HepG2 (cell line): ENCODE results near the gene GPN2. TPM values are rescaled to one million over a fixed set of nuclear protein-coding genes. Genes with fewer than 3 reads are reported as not detected.

Experiments used
- CBFB ChIP-seq: sonication (generic); formaldehyde crosslinking; IDR thresholded peaks from 2 replicates; pipeline ENCODE4 v1.4.0; 2020; ENCODE audit warnings: missing genetic modification reagents
- JUN ChIP-seq: sonication (generic); formaldehyde crosslinking; IDR thresholded peaks from 2 replicates; pipeline ENCODE4 v1.4.0; 2020; ENCODE audit warnings: mild to moderate bottlenecking, missing genetic modification reagents
- NR3C1 ChIP-seq: sonication (generic); formaldehyde crosslinking; IDR thresholded peaks from 2 replicates; pipeline ENCODE4 v1.4.0; 2020; ENCODE audit warnings: missing genetic modification reagents
- RARA ChIP-seq: IDR thresholded peaks from 2 replicates; pipeline ENCODE4 v1.6.1; 2016; ENCODE audit warnings: missing genetic modification reagents, missing compliant biosample characterization
- RFXAP ChIP-seq: sonication (generic); formaldehyde crosslinking; IDR thresholded peaks from 2 replicates; pipeline ENCODE4 v1.4.0; 2020; ENCODE audit warnings: missing genetic modification reagents, borderline replicate concordance
- SALL2 ChIP-seq: sonication (generic); formaldehyde crosslinking; IDR thresholded peaks from 2 replicates; pipeline ENCODE4 v1.8.1; 2023; ENCODE audit warnings: mild to moderate bottlenecking, missing genetic modification reagents, inconsistent platforms
- SRSF4 ChIP-seq: fragments of 200-400 bp; formaldehyde crosslinking; IDR thresholded peaks from one replicate; pipeline ENCODE4 v1.6.1; 2018; ENCODE audit warnings: mild to moderate bottlenecking, low read depth, low read length, moderate library complexity; ENCODE audit not compliant: poor library complexity, severe bottlenecking
- SSRP1 ChIP-seq: IDR thresholded peaks from 2 replicates; pipeline ENCODE4 v1.6.1; 2016; ENCODE audit warnings: control low read depth
- TEF ChIP-seq: sonication (generic); formaldehyde crosslinking; IDR thresholded peaks from 2 replicates; pipeline ENCODE4 v1.5.0; 2020; ENCODE audit warnings: missing genetic modification reagents
- TGIF2 ChIP-seq: IDR thresholded peaks from 2 replicates; pipeline ENCODE4 v1.6.1; 2016; ENCODE audit warnings: control low read depth, missing compliant biosample characterization
- ZMYM4 ChIP-seq: sonication (generic); formaldehyde crosslinking; IDR thresholded peaks from 2 replicates; pipeline ENCODE4 v1.8.1; 2023; ENCODE audit warnings: mild to moderate bottlenecking, missing genetic modification reagents
- ZNF607 ChIP-seq: sonication (generic); formaldehyde crosslinking; IDR thresholded peaks from 2 replicates; pipeline ENCODE4 v1.5.1; 2020; ENCODE audit warnings: missing genetic modification reagents, mild to moderate bottlenecking, borderline replicate concordance
- ZNF724P ChIP-seq: sonication (generic); formaldehyde crosslinking; IDR thresholded peaks from 2 replicates; pipeline ENCODE4 v1.8.0; 2022; ENCODE audit warnings: missing genetic modification reagents, borderline replicate concordance
- ZNF773 ChIP-seq: sonication (generic); formaldehyde crosslinking; IDR thresholded peaks from 2 replicates; pipeline ENCODE4 v1.4.0; 2020; ENCODE audit warnings: missing genetic modification reagents, borderline replicate concordance
- ZSCAN12 ChIP-seq: sonication (generic); formaldehyde crosslinking; IDR thresholded peaks from 2 replicates; pipeline ENCODE4 v1.9.0; 2021; ENCODE audit warnings: mild to moderate bottlenecking, missing genetic modification reagents
- ZSCAN9 ChIP-seq: IDR thresholded peaks from 2 replicates; pipeline ENCODE4 v1.6.1; 2016; ENCODE audit warnings: borderline replicate concordance
- polyA plus RNA-seq, 8 experiments: library from polyadenylated mRNA; depleted of rRNA in 3 of 8; stranded (reverse) in 7 of 8; unstranded in 1 of 8; fragments of >200 nt; fragmentation: Illumina TruSeq in 4 of 8; extraction: Trizol in 4 of 8; gene quantifications; 2 replicates each; pipeline versions ENCODE4 v1.2.1 to v1.2.3, GENCODE V29; 2011 to 2016; ENCODE audit warnings: low read depth in 4 of 8, missing spikeins in 1 of 8, mixed read lengths in 1 of 8; ENCODE audit not compliant: insufficient read depth in 1 of 8
- total RNA-seq, 5 experiments: library from RNA; depleted of rRNA; stranded (reverse); fragments of >200 nt; fragmentation: Illumina TruSeq; extraction: Trizol; gene quantifications; 2 replicates each; pipeline ENCODE4 v1.2.3, GENCODE V29; 2016; ENCODE audit warnings: low read depth in 1 of 5
- TF ChIP-seq, protein P1 (sequence below), 2 experiments: fragments of 450-650 bp in 1 of 2; sonication (generic) in 1 of 2; formaldehyde crosslinking; IDR thresholded peaks; 2 replicates each; pipeline versions ENCODE4 v1.5.0 to v1.8.0; 2020 to 2022; ENCODE audit warnings: mild to moderate bottlenecking in 1 of 2, missing genetic modification reagents in 1 of 2
- TF ChIP-seq, protein P2 (sequence below): IDR thresholded peaks from 2 replicates; pipeline ENCODE4 v1.6.1; 2016; ENCODE audit warnings: low read depth, borderline replicate concordance
- TF ChIP-seq, protein P3 (sequence below): IDR thresholded peaks from 2 replicates; pipeline ENCODE4 v1.6.1; 2016; ENCODE audit warnings: low read depth, control low read depth
- TF ChIP-seq, protein P4 (sequence below): sonication (generic); formaldehyde crosslinking; IDR thresholded peaks from 2 replicates; pipeline ENCODE4 v1.4.0; 2020; ENCODE audit warnings: missing genetic modification reagents

GPN2 gene
- total and polyA plus RNA-seq, 2 of the 13 experiments (the other 11 are each of a cell fraction or from before 2014, with no cell fraction given), result 19.3 to 38.9 TPM

DNA sequence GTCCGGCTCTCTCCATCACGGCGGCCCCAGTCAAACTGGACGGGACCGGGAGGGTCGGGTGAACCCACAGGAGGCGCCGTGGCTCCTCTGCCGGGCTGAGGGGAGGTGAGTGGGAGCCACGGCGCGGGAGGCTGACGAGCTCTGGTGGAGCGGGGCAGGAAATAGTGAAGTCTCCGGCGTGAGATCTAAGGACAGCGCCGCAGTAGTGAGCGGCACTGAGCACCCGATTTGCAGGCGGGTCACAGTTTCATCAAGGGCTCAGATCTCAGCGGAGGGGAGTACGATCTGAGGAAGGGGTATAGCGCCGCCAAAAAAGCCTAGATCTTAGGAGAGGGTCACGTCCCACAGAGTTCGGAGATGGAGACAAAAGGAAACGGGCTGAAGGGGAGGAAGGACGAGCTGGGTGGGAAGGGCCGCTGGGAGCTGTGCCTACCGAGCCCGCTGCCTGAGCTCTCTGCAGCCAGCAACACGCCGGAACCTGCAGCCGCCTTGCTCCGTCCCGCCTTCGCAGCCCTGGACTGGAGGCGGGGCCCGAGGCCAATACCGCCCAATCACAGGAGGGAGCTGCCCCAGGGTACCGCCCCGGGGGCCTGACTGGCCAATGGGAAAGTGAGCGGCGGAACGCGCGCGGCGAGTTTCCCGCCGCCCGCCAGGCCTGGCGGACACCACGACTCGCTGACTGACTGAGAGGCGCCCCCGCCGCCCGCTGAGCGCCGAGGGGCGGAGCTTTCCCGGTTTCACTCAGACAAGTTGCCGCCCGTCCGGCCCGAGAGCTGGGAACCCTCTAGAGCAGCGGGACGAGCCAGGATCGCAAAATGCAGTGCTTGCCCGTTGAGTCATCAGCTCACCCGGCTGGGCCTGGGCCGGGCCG, 25.2 kb downstream of the GPN2 start (continued):
- TF ChIP-seq ZSCAN12 (CRISPR knock-in tag) (no peak), ZMYM4 (CRISPR knock-in tag) (peak; percentile 52), RFXAP (CRISPR knock-in tag) (peak; percentile 87), TGIF2 (CRISPR knock-in tag) (no peak), JUN (0 out of 2 replicates have a peak, but pooled peaks have one; percentile 32), SALL2 (peak; percentile 72; the same call in 1 of the 2 replicates), TEF (CRISPR knock-in tag) (no peak), CBFB (peak; percentile 45; the same call in 1 of the 2 replicates), RARA (0 out of 2 replicates have a peak, but pooled peaks have one; percentile 3), ZNF724P (CRISPR knock-in tag) (peak; percentile 90; the same call in 1 of the 2 replicates), SSRP1 (CRISPR knock-in tag) (no peak), SRSF4 (no peak), ZNF607 (CRISPR knock-in tag) (peak; percentile 40; the same call in 1 of the 2 replicates), NR3C1 (no peak), ZSCAN9 (CRISPR knock-in tag) (peak; percentile 43; the same call in 1 of the 2 replicates), ZNF773 (CRISPR knock-in tag) (no peak; the same call in 1 of the 2 replicates)
- TF ChIP-seq, protein P1, sequence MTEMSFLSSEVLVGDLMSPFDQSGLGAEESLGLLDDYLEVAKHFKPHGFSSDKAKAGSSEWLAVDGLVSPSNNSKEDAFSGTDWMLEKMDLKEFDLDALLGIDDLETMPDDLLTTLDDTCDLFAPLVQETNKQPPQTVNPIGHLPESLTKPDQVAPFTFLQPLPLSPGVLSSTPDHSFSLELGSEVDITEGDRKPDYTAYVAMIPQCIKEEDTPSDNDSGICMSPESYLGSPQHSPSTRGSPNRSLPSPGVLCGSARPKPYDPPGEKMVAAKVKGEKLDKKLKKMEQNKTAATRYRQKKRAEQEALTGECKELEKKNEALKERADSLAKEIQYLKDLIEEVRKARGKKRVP (CRISPR knock-in tag; IDR thresholded peaks at IDR 0.05), result 0 out of 4 replicates have a peak, but pooled peaks of 1 of the 2 experiments have one; percentile 27
- TF ChIP-seq, protein P2, sequence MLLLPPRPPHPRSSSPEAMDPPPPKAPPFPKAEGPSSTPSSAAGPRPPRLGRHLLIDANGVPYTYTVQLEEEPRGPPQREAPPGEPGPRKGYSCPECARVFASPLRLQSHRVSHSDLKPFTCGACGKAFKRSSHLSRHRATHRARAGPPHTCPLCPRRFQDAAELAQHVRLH (CRISPR knock-in tag), result peak; percentile 28; the same call in 1 of the 2 replicates
- TF ChIP-seq, protein P3, sequence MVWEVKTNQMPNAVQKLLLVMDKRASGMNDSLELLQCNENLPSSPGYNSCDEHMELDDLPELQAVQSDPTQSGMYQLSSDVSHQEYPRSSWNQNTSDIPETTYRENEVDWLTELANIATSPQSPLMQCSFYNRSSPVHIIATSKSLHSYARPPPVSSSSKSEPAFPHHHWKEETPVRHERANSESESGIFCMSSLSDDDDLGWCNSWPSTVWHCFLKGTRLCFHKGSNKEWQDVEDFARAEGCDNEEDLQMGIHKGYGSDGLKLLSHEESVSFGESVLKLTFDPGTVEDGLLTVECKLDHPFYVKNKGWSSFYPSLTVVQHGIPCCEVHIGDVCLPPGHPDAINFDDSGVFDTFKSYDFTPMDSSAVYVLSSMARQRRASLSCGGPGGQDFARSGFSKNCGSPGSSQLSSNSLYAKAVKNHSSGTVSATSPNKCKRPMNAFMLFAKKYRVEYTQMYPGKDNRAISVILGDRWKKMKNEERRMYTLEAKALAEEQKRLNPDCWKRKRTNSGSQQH (CRISPR knock-in tag), result 0 out of 2 replicates have a peak, but pooled peaks have one; percentile 56
- TF ChIP-seq, protein P4, sequence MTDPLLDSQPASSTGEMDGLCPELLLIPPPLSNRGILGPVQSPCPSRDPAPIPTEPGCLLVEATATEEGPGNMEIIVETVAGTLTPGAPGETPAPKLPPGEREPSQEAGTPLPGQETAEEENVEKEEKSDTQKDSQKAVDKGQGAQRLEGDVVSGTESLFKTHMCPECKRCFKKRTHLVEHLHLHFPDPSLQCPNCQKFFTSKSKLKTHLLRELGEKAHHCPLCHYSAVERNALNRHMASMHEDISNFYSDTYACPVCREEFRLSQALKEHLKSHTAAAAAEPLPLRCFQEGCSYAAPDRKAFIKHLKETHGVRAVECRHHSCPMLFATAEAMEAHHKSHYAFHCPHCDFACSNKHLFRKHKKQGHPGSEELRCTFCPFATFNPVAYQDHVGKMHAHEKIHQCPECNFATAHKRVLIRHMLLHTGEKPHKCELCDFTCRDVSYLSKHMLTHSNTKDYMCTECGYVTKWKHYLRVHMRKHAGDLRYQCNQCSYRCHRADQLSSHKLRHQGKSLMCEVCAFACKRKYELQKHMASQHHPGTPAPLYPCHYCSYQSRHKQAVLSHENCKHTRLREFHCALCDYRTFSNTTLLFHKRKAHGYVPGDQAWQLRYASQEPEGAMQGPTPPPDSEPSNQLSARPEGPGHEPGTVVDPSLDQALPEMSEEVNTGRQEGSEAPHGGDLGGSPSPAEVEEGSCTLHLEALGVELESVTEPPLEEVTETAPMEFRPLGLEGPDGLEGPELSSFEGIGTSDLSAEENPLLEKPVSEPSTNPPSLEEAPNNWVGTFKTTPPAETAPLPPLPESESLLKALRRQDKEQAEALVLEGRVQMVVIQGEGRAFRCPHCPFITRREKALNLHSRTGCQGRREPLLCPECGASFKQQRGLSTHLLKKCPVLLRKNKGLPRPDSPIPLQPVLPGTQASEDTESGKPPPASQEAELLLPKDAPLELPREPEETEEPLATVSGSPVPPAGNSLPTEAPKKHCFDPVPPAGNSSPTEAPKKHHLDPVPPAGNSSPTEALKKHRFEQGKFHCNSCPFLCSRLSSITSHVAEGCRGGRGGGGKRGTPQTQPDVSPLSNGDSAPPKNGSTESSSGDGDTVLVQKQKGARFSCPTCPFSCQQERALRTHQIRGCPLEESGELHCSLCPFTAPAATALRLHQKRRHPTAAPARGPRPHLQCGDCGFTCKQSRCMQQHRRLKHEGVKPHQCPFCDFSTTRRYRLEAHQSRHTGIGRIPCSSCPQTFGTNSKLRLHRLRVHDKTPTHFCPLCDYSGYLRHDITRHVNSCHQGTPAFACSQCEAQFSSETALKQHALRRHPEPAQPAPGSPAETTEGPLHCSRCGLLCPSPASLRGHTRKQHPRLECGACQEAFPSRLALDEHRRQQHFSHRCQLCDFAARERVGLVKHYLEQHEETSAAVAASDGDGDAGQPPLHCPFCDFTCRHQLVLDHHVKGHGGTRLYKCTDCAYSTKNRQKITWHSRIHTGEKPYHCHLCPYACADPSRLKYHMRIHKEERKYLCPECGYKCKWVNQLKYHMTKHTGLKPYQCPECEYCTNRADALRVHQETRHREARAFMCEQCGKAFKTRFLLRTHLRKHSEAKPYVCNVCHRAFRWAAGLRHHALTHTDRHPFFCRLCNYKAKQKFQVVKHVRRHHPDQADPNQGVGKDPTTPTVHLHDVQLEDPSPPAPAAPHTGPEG (CRISPR knock-in tag), result no peak; the same call in 1 of the 2 replicates
